ENCODE data around the gene TACR2. TPM values are rescaled to one million over a fixed set of nuclear protein-coding genes. Genes with fewer than 3 reads are reported as not detected.

The TACR2 gene
- total and polyA plus RNA-seq, 2 of the 13 experiments (the other 11 are each of a cell fraction or from before 2014, with no cell fraction given): 0.04 TPM; not detected in 1

- no peak overlapping the region for H3K9ac ChIP-seq (ENCODE audit: insufficient read depth, low read depth, low read length)
- intact Hi-C loops (cut with micrococcal nuclease; ENCODE audit: unreplicated experiment): no loop called here
Measured at GRCh38 chr10:69360485-69361302, 56.0 kb downstream of the TACR2 start.

More at GRCh38 chr10:69360485-69361302, 56.0 kb downstream of the TACR2 start:
- H3K9me3 ChIP-seq (ENCODE audit: low read length): no peaks in the 10 kb centered on the region
- ChIA-PET POLR2A (no interaction called here), CTCF (ENCODE audit: low intra/inter-chr PET ratio, low total read pairs) (no interaction called here)
- no TSS peak for BruUV-seq (replicated peaks)
- H4K20me1 ChIP-seq (ENCODE audit: insufficient read depth, low read length): no peaks in the 10 kb centered on the region
- H3K36me3 ChIP-seq (replicated peaks in 1 of 2; ENCODE audit: control insufficient read depth in 1 of 2, insufficient read depth in 2 of 2, low read length in 2 of 2): no peaks in the 10 kb centered on the region
- ATAC-seq (peak; percentile 48; the same call in 2 of the 3 replicates), FAIRE-seq (no peak), DNase-seq (ENCODE audit: low spot score) (no peak)
- H3K27me3 ChIP-seq (ENCODE audit: control insufficient read depth in 1 of 2, insufficient read depth in 2 of 2, low read length in 2 of 2): peaks cover 0 to 18% of the 10 kb centered on the region in 2 experiments; a peak in 3 of 5 replicates
- in situ Hi-C loops (cut with HindIII; ENCODE audit: extremely low pct_ligation_motif_present, low pct_unique_long_range_greater_than_20kb): no loop called here
- H3K27ac ChIP-seq (ENCODE audit: extremely low read length, insufficient read depth, low read length): no peak overlapping the region
- no peak overlapping the region for H2AFZ ChIP-seq (ENCODE audit: low read length)
- 3% methylated on average over 5 of the region's 8 CpGs for WGBS (ENCODE audit: low lambda C conversion rate)
- H3K4me3 ChIP-seq (replicated peaks in 1 of 3; ENCODE audit: insufficient read depth in 1 of 3, low read depth in 2 of 3, low read length in 3 of 3): no peak overlapping the region
- TF ChIP-seq CC2D1A (CRISPR knock-in tag; IDR thresholded peaks at IDR 0.05) (no peak), ATAD3A (CRISPR knock-in tag; IDR thresholded peaks at IDR 0.05) (no peak), ZNF513 (CRISPR knock-in tag; conservative IDR thresholded peaks at IDR 0.05) (no peak), ZNF747 (CRISPR knock-in tag; IDR thresholded peaks at IDR 0.05; ENCODE audit: borderline replicate concordance) (no peak)
- TF ChIP-seq, protein P1, sequence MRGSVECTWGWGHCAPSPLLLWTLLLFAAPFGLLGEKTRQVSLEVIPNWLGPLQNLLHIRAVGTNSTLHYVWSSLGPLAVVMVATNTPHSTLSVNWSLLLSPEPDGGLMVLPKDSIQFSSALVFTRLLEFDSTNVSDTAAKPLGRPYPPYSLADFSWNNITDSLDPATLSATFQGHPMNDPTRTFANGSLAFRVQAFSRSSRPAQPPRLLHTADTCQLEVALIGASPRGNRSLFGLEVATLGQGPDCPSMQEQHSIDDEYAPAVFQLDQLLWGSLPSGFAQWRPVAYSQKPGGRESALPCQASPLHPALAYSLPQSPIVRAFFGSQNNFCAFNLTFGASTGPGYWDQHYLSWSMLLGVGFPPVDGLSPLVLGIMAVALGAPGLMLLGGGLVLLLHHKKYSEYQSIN (CRISPR knock-in tag; IDR thresholded peaks at IDR 0.05; ENCODE audit: borderline replicate concordance): no peak
- TF ChIP-seq, protein P2, sequence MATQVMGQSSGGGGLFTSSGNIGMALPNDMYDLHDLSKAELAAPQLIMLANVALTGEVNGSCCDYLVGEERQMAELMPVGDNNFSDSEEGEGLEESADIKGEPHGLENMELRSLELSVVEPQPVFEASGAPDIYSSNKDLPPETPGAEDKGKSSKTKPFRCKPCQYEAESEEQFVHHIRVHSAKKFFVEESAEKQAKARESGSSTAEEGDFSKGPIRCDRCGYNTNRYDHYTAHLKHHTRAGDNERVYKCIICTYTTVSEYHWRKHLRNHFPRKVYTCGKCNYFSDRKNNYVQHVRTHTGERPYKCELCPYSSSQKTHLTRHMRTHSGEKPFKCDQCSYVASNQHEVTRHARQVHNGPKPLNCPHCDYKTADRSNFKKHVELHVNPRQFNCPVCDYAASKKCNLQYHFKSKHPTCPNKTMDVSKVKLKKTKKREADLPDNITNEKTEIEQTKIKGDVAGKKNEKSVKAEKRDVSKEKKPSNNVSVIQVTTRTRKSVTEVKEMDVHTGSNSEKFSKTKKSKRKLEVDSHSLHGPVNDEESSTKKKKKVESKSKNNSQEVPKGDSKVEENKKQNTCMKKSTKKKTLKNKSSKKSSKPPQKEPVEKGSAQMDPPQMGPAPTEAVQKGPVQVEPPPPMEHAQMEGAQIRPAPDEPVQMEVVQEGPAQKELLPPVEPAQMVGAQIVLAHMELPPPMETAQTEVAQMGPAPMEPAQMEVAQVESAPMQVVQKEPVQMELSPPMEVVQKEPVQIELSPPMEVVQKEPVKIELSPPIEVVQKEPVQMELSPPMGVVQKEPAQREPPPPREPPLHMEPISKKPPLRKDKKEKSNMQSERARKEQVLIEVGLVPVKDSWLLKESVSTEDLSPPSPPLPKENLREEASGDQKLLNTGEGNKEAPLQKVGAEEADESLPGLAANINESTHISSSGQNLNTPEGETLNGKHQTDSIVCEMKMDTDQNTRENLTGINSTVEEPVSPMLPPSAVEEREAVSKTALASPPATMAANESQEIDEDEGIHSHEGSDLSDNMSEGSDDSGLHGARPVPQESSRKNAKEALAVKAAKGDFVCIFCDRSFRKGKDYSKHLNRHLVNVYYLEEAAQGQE (IDR thresholded peaks at IDR 0.05; ENCODE audit: borderline replicate concordance in 1 of 2, low read depth in 1 of 2, low read length in 2 of 2): peak in 1 of 2 experiments; percentile 47; a peak in 3 of 4 replicates
- H3K4me1 ChIP-seq (ENCODE audit: insufficient read depth, low read length): no peaks in the 10 kb centered on the region
- H3K4me2 ChIP-seq (ENCODE audit: low read depth, low read length): no peak overlapping the region
- no peaks in the 10 kb centered on the region for H3K79me2 ChIP-seq (ENCODE audit: insufficient read depth, low read length)

Data from HepG2 (cell line).